NCI-H1048 (cell line): ENCODE data around the gene CROCC2.

Experiments used
- DNase-seq: peaks from one replicate; lab custom pipeline; 2025; lab: John Stamatoyannopoulos, UW

Gene CROCC2

GRCh38 chr2:240956171-240956934, 50.2 kb downstream of the CROCC2 start:
- DNase-seq = no peak

GRCh38 chr2:240956935-240957655, 51.0 kb downstream of the CROCC2 start:
- DNase-seq = no peak

GRCh38 chr2:240957656-240958365, 51.7 kb downstream of the CROCC2 start:
- no peak for DNase-seq

- no peak for DNase-seq
Measured at GRCh38 chr2:240958366-240959213, 52.5 kb downstream of the CROCC2 start.

- no peak for DNase-seq
Measured at GRCh38 chr2:240959214-240959940, 53.2 kb downstream of the CROCC2 start.

- no peak for DNase-seq
Measured at GRCh38 chr2:240959941-240960308, 53.8 kb downstream of the CROCC2 start.

GRCh38 chr2:240960309-240960970, 54.3 kb downstream of the CROCC2 start:
- no peak for DNase-seq

- no peak for DNase-seq
Measured at GRCh38 chr2:240960971-240961876, 55.1 kb downstream of the CROCC2 start.

- DNase-seq = no peak
Measured at GRCh38 chr2:240961910-240962299, 55.8 kb downstream of the CROCC2 start.

GRCh38 chr2:240962300-240963064, 56.3 kb downstream of the CROCC2 start:
- no peak for DNase-seq

- DNase-seq = no peak
Measured at GRCh38 chr2:240963065-240963867, 57.1 kb downstream of the CROCC2 start.

- DNase-seq = no peak
Measured at GRCh38 chr2:240963868-240964703, 58.0 kb downstream of the CROCC2 start.

- DNase-seq = no peak
Measured at GRCh38 chr2:240964704-240965295, 58.7 kb downstream of the CROCC2 start.

GRCh38 chr2:240965296-240965904, 59.3 kb downstream of the CROCC2 start:
- DNase-seq = no peak

- no peak for DNase-seq
Measured at GRCh38 chr2:240965905-240966456, 59.8 kb downstream of the CROCC2 start.

GRCh38 chr2:240966457-240966905, 60.3 kb downstream of the CROCC2 start:
- no peak for DNase-seq
